ENCODE data around the gene WDR18.
A peak's percentile ranks its signal among the peaks of the same experiment; 100 is the strongest.

Gene WDR18

GRCh38 chr19:996051-996838 is 12.1 kb downstream of the WDR18 start:
- peak; percentile 56 to 72 for DNase-seq
- TF ChIP-seq POLR2A (IDR thresholded peaks at IDR 0.05; ENCODE audit: low read length) (no peak), GATA1 (IDR thresholded peaks at IDR 0.05; ENCODE audit: low read depth, low read length) (no peak)

- no peak for TF ChIP-seq GATA1 (IDR thresholded peaks at IDR 0.05; ENCODE audit: low read depth, low read length)
- DNase-seq, result no peak
Observed at GRCh38 chr19:998064-998463, 13.9 kb downstream of the WDR18 start.

GRCh38 chr19:999379-999719 is 15.2 kb downstream of the WDR18 start:
- no peak for DNase-seq
- TF ChIP-seq GATA1 (IDR thresholded peaks at IDR 0.05; ENCODE audit: low read depth, low read length) (no peak), POLR2A (IDR thresholded peaks at IDR 0.05; ENCODE audit: low read length) (no peak)

- DNase-seq, result peak; percentile 71 to 79
- TF ChIP-seq POLR2A (IDR thresholded peaks at IDR 0.05; ENCODE audit: low read length) (no peak), GATA1 (IDR thresholded peaks at IDR 0.05; ENCODE audit: low read depth, low read length) (no peak)
Observed at GRCh38 chr19:1000095-1000494, 15.9 kb downstream of the WDR18 start, which contains the start of gene GRIN3B. TSS of gene GRIN3B (plus strand) at chr19:1000419. CDS start at chr19:1000438, 19 bp downstream.

- DNase-seq, result no peak
Observed at GRCh38 chr19:1000591-1001537, 16.7 kb downstream of the WDR18 start.

GRCh38 chr19:1001538-1002166 is 17.5 kb downstream of the WDR18 start:
- TF ChIP-seq GATA1 (IDR thresholded peaks at IDR 0.05; ENCODE audit: low read depth, low read length) (no peak), POLR2A (IDR thresholded peaks at IDR 0.05; ENCODE audit: low read length) (no peak)
- DNase-seq, result peak; percentile 54 to 78

More at GRCh38 chr19:1000591-1001537, 16.7 kb downstream of the WDR18 start:
- no peak for TF ChIP-seq POLR2A (IDR thresholded peaks at IDR 0.05; ENCODE audit: low read length)
- TF ChIP-seq GATA1 (IDR thresholded peaks at IDR 0.05; ENCODE audit: low read depth, low read length), result no peak

GRCh38 chr19:1002600-1002999 is 18.5 kb downstream of the WDR18 start:
- TF ChIP-seq GATA1 (IDR thresholded peaks at IDR 0.05; ENCODE audit: low read depth, low read length), result no peak
- TF ChIP-seq POLR2A (IDR thresholded peaks at IDR 0.05; ENCODE audit: low read length), result no peak
- no peak for DNase-seq

- TF ChIP-seq POLR2A (IDR thresholded peaks at IDR 0.05; ENCODE audit: low read length) (no peak), GATA1 (IDR thresholded peaks at IDR 0.05; ENCODE audit: low read depth, low read length) (no peak)
- no peak for DNase-seq
Observed at GRCh38 chr19:1003283-1003682, 19.1 kb downstream of the WDR18 start.

- no peak for DNase-seq
- TF ChIP-seq POLR2A (IDR thresholded peaks at IDR 0.05; ENCODE audit: low read length) (no peak), GATA1 (IDR thresholded peaks at IDR 0.05; ENCODE audit: low read depth, low read length) (no peak)
Observed at GRCh38 chr19:1004204-1004802, 20.2 kb downstream of the WDR18 start.

- no peak for DNase-seq
- TF ChIP-seq POLR2A (IDR thresholded peaks at IDR 0.05; ENCODE audit: low read length) (no peak), GATA1 (IDR thresholded peaks at IDR 0.05; ENCODE audit: low read depth, low read length) (no peak)
Observed at GRCh38 chr19:1004803-1005664, 20.9 kb downstream of the WDR18 start.

GRCh38 chr19:1006711-1007398 is 22.7 kb downstream of the WDR18 start:
- TF ChIP-seq POLR2A (IDR thresholded peaks at IDR 0.05; ENCODE audit: low read length), result no peak
- no peak for TF ChIP-seq GATA1 (IDR thresholded peaks at IDR 0.05; ENCODE audit: low read depth, low read length)
- DNase-seq, result no peak
